Activated CD4-positive, alpha-beta memory T cell treated with anti-CD3 and anti-CD28 coated beads, Interleukin-2, amount 10 ng/mL, durations not matched to agents 7 days and 5 days (primary cell): ENCODE measurements around the gene ILDR2. TPM values are rescaled to one million over a fixed set of nuclear protein-coding genes. Genes with fewer than 3 reads are reported as not detected.

Experiments used
- CTCF ChIA-PET: fragments of 350-600 bp; sonication (Branson Sonifier 250); formaldehyde crosslinking; loops from one replicate; lab custom pipeline; 2021; ENCODE audit warnings: antibody characterized with exemption, inconsistent platforms; lab: Charles Lee
- POLR2A ChIA-PET: fragments of 350-600 bp; sonication (Branson Sonifier 250); formaldehyde crosslinking; loops from one replicate; lab custom pipeline; 2021; ENCODE audit warnings: antibody characterized with exemption; lab: Charles Lee
- DNase-seq: peaks from one replicate; pipeline ENCODE4 v3.0.0-alpha.2; 2020
- H3K27ac Mint-ChIP-seq: one replicate; pipeline ENCODE4 v1.8.0; 2021; ENCODE audit warnings: mild to moderate bottlenecking, mixed read lengths
- H3K27me3 Mint-ChIP-seq: one replicate; pipeline ENCODE4 v1.8.0; 2021; ENCODE audit warnings: mixed read lengths
- H3K36me3 Mint-ChIP-seq: one replicate; pipeline ENCODE4 v1.8.0; 2021; ENCODE audit warnings: low read depth, mixed read lengths
- H3K4me1 Mint-ChIP-seq: one replicate; pipeline ENCODE4 v1.8.0; 2021; ENCODE audit warnings: mixed read lengths
- H3K4me3 Mint-ChIP-seq: one replicate; pipeline ENCODE4 v1.8.0; 2021; ENCODE audit warnings: mild to moderate bottlenecking, mixed read lengths
- H3K9me3 Mint-ChIP-seq: one replicate; pipeline ENCODE4 v1.8.0; 2021; ENCODE audit warnings: mixed read lengths
- total RNA-seq, 2 experiments: library from RNA; stranded (reverse); gene quantifications; one replicate each; pipeline ENCODE4 v1.2.3, GENCODE V29; 2021

The ILDR2 gene
- total RNA-seq: 1 to 10 TPM; 9.3 to 9.8 TPM

GRCh38 chr1:166975361-166976129, at the start of gene ILDR2:
Gene ILDR2 (minus strand): TSS chr1:166975540. CDS start chr1:166975268, 272 bp downstream.
- Mint-ChIP-seq H3K4me1 (peaks cover 48% of the 10 kb centered on the region), H3K36me3 (no peaks in the 10 kb centered on the region), H3K27me3 (peaks cover 35% of the 10 kb centered on the region), H3K4me3 (peak within 1 kb of the TSS; percentile 91), H3K27ac (peak within 1 kb of the TSS; percentile 74), H3K9me3 (no peaks in the 10 kb centered on the region)
- POLR2A ChIA-PET: interaction anchor here (0.5 to 2.5 kb wide), 2 partner anchors 65 to 244 kb away, joined by 3 to 7 read pairs; partner anchors contain the start of gene POU2F1
- peak; percentile 63 for DNase-seq
- CTCF ChIA-PET: interaction anchor here (4.0 kb wide), 1 partner anchor 66 kb away, joined by 11 read pairs; no protein-coding TSS in a partner anchor

DNA sequence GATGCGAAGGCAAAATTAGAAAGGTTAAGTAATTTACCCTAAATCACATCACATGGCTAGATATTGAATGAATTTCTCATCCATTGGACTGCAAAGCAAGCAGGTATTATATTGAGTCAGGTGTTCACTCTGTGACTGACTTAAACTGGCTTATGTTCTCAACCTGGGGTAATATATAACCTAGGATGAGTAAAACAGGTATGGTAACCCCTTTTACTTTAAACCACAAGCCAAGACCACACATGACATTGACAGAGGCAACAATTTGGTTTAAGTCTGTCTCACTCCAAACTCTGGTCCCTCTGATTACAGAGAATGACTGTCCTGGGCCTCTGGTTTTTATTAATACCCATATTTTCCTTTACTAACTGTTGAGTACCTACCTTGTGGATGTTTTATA, 47.0 kb upstream of the ILDR2 start:
- CTCF ChIA-PET: interaction anchor here (0.9 to 1.2 kb wide), 2 partner anchors 35 to 37 kb away, joined by 3 read pairs; no protein-coding TSS in a partner anchor
- H3K9me3 Mint-ChIP-seq: no peaks in the 10 kb centered on the region
- POLR2A ChIA-PET: no interaction called here
- DNase-seq: no peak
- no peaks in the 10 kb centered on the region for H3K36me3 Mint-ChIP-seq
- H3K27ac Mint-ChIP-seq: no peak overlapping the region
- H3K4me1 Mint-ChIP-seq: no peaks in the 10 kb centered on the region
- no peak overlapping the region for H3K4me3 Mint-ChIP-seq
- peaks cover 32% of the 10 kb centered on the region for H3K27me3 Mint-ChIP-seq

DNA sequence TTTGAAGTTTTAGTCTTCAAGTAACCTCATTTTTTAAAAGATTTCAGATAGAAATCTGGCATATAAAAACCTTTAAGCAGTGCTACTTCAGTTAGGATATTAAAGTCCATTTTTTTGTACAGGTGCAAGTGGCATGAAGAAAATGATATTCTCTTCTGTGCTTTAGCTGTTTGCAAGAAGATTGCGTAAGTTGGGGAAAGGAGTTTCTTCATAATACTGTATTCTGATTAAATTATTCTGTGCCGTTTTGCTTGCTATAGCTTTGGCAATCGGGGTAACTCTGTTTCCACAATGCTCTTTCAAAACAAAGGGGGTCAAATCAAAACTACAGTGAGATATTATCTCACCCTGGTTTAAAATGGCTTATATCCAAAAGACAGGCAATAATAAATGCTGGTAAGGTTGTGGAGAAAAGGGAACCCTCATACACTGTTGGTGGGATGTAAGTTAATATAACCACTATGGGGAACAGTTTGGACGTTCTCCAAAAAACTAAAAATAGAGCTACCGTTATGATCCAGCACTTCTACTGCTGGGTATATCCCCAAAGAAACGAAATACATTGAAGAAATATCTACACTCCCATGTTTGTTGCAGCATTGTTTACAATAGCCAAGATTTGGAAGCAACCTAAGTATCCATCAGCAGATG, 40.9 kb upstream of the ILDR2 start:
- peaks cover 24% of the 10 kb centered on the region for H3K27me3 Mint-ChIP-seq
- H3K36me3 Mint-ChIP-seq: no peaks in the 10 kb centered on the region
- H3K4me3 Mint-ChIP-seq: no peak overlapping the region
- no peaks in the 10 kb centered on the region for H3K9me3 Mint-ChIP-seq
- H3K4me1 Mint-ChIP-seq: no peaks in the 10 kb centered on the region
- no peak overlapping the region for H3K27ac Mint-ChIP-seq
- ChIA-PET CTCF (interaction anchor here (0.6 kb wide), 1 partner anchor 28 kb away, joined by 3 read pairs; no protein-coding TSS in a partner anchor), POLR2A (no interaction called here)
- DNase-seq: no peak

DNA sequence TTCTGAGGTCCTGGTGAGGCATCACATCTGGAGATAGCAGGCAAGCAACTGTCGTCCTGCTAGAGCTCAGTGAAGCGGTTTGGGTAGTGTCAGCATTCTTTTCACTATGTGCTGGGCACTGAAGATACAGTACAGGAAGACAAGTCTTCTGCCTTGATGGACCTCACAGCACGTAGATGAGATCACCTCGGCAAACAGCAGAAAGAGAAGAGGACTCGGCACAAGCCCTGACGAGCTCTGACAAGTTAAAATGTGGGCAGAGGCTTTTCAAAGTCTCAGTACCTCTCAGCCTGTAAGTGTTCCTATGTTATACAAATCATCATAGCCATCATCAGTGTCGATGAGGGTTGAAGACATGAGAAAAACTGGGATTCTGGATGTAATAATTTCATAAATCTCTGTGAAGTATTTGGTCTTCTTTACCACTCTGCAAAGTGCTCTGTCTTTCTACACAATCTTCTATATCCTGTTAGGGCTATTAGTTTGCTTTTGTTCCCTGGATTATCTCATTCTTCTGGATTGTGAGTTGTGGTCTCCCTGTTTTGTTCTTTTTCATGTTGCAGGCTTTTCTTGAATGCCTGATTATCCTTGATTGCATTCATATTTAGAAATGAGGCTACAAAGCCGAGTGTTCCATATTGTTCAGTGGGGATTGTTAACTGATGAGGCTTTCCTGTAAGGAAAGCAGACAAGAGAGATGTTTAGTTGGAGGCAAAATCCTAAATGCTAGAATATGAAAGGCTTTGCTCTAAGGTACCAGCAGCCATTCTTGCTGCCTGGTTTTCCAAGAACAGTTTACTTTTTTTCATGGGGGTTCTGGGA, 38.0 kb upstream of the ILDR2 start:
- Mint-ChIP-seq H3K27me3 (peaks cover 31% of the 10 kb centered on the region), H3K4me1 (peaks cover 1% of the 10 kb centered on the region), H3K9me3 (no peaks in the 10 kb centered on the region), H3K4me3 (no peak overlapping the region), H3K36me3 (no peaks in the 10 kb centered on the region), H3K27ac (no peak overlapping the region)
- POLR2A ChIA-PET: no interaction called here
- CTCF ChIA-PET: no interaction called here
- DNase-seq: no peak

DNA sequence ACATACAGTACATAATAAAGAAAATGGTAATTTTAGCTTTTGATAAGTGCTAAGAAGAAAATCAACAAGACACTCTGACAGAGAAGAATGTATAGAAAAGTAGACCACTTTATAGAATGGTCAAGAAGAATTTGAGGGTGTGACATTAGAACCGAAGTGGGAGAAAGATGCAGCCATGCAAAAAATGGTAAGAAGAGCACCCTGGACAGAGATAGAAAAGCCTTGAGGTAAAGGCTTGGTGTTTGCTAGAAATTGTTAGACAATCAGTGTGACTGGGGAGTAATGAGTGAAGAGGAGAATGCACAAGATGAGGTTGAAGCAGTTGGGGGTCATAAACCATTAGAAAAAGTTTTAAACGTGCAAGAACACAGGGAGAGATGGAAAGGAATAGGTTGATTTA, 37.2 kb upstream of the ILDR2 start:
- ChIA-PET CTCF (no interaction called here), POLR2A (no interaction called here)
- Mint-ChIP-seq H3K27me3 (peaks cover 34% of the 10 kb centered on the region), H3K4me1 (peaks cover 1% of the 10 kb centered on the region), H3K4me3 (no peak overlapping the region), H3K9me3 (no peaks in the 10 kb centered on the region), H3K27ac (no peak overlapping the region), H3K36me3 (no peaks in the 10 kb centered on the region)
- no peak for DNase-seq

DNA sequence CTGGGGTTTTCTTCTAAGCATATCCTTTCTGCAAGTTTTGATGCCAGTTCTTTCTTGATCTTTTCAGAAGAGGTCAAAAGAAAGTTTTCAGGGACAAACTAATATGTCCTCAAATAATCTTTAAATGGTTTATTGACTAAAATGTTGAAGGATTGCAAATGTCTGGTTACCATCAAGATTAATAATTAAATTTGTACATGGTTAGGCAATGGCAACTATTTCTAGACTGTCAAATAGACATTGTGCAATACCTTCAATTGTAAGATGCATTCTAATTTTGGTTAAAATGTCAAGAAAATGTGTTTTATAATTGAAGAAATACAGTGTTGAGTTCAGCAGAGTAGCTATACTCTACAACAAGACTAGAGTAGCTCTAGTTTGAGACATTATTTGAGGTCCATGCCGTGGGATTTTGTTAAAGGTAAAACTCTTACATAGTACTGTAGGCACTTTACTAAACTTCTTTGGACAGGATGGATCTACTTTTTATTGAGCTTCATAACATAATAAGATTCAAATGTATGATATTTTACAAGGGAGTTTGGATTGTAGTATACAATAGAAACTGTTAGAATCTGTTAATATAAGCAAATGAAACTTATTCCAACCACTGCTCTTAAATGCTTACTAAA, 36.3 kb upstream of the ILDR2 start:
- Mint-ChIP-seq H3K27me3 (peaks cover 37% of the 10 kb centered on the region), H3K4me1 (peaks cover 1% of the 10 kb centered on the region), H3K27ac (no peak overlapping the region), H3K4me3 (no peak overlapping the region), H3K36me3 (no peaks in the 10 kb centered on the region), H3K9me3 (no peaks in the 10 kb centered on the region)
- CTCF ChIA-PET: no interaction called here
- DNase-seq: no peak
- POLR2A ChIA-PET: no interaction called here

DNA sequence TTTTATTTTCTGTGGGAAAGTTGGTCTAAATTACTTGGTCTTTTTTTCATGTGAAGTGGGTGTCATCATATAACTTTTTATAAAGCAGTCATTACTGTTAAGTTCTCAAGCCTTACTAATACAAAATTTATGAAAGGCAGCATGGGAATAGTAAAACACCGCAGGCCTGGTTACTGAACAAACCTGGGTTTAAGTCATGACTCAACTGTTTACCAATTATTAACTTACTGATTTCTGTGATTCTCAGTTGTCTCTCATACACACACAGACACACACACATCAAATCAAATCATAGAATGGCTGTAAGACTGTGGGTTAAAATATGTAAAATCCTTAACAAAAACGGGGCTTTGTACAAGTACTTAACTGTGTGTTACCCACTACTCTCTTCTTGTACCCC, 28.4 kb upstream of the ILDR2 start:
- POLR2A ChIA-PET: no interaction called here
- no peak for DNase-seq
- Mint-ChIP-seq H3K27me3 (peaks cover 15% of the 10 kb centered on the region), H3K36me3 (no peaks in the 10 kb centered on the region), H3K4me3 (no peak overlapping the region), H3K9me3 (peaks cover 9% of the 10 kb centered on the region), H3K27ac (no peak overlapping the region), H3K4me1 (peaks cover 7% of the 10 kb centered on the region)
- CTCF ChIA-PET: no interaction called here

GRCh38 chr1:167002354-167002753, 27.0 kb upstream of the ILDR2 start:
- CTCF ChIA-PET: no interaction called here

DNA sequence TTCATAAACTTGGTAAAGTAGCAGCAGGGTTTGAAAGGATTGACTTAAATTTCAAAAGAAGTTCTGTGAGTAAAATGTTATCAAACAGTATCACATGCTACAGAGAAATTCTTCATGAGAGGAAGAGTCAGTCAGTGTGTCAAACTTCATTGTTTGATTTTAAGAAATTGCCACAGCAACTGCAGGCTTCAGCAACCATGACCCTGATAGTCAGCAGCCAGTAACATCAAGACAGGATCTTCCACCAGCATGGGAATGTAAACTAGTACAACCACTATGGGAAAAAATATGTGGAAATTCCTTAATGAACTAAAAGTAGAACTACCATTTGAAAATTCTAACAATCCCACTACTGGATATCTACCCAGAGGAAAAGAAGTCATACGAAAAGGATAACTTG, 25.2 kb upstream of the ILDR2 start:
- H3K9me3 Mint-ChIP-seq: peaks cover 9% of the 10 kb centered on the region
- H3K4me3 Mint-ChIP-seq: no peak overlapping the region
- no peak overlapping the region for H3K27ac Mint-ChIP-seq
- peaks cover 18% of the 10 kb centered on the region for H3K27me3 Mint-ChIP-seq
- no peak for DNase-seq
- ChIA-PET POLR2A (no interaction called here), CTCF (no interaction called here)
- no peaks in the 10 kb centered on the region for H3K36me3 Mint-ChIP-seq
- H3K4me1 Mint-ChIP-seq: peaks cover 7% of the 10 kb centered on the region

More at GRCh38 chr1:167002354-167002753, 27.0 kb upstream of the ILDR2 start:
- H3K27ac Mint-ChIP-seq: no peak overlapping the region
- no peak overlapping the region for H3K4me3 Mint-ChIP-seq
- peaks cover 9% of the 10 kb centered on the region for H3K9me3 Mint-ChIP-seq
- POLR2A ChIA-PET: no interaction called here
- no peaks in the 10 kb centered on the region for H3K36me3 Mint-ChIP-seq
- H3K4me1 Mint-ChIP-seq: peaks cover 7% of the 10 kb centered on the region
- peaks cover 12% of the 10 kb centered on the region for H3K27me3 Mint-ChIP-seq
- no peak for DNase-seq

DNA sequence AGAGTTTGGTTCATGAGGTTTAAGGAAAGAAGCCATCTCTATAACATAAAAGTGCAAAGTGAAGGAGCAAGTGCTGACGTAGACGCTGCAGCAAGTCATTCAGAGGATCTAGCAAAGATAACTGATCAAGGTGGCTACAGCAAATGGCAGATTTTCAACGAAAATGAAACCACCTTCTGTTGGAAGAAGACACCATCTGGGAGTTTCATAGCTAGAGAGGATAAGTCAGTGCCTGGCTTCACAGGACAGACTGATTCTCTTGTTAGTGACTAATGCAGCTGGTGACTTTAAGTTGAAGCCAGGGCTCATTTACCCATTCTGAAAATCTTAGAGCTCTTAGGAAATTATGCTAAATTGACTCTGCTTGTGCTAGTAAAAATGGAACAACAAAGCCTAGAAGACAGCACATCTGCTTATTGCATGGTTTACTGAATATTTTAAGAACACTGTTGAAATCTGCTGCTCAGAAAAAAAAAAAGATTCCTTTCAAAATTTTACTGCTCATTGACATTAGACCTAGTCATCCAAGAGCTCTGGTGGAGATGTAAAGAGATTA, 24.2 kb upstream of the ILDR2 start:
- no peaks in the 10 kb centered on the region for H3K36me3 Mint-ChIP-seq
- no peak for DNase-seq
- H3K27ac Mint-ChIP-seq: no peak overlapping the region
- ChIA-PET POLR2A (interaction anchor here (0.7 to 0.8 kb wide), 2 partner anchors 43 to 462 kb away, joined by 3 to 4 read pairs; no protein-coding TSS in a partner anchor), CTCF (interaction anchor here (1.1 to 1.7 kb wide), 4 partner anchors 45 to 90 kb away, joined by 3 to 9 read pairs (median 5); no protein-coding TSS in a partner anchor)
- no peak overlapping the region for H3K4me3 Mint-ChIP-seq
- H3K27me3 Mint-ChIP-seq: peaks cover 17% of the 10 kb centered on the region
- peaks cover 7% of the 10 kb centered on the region for H3K4me1 Mint-ChIP-seq
- peaks cover 9% of the 10 kb centered on the region for H3K9me3 Mint-ChIP-seq

- ChIA-PET CTCF (interaction anchor here (1.1 to 1.7 kb wide), 4 partner anchors 45 to 89 kb away, joined by 3 to 9 read pairs (median 5); no protein-coding TSS in a partner anchor), POLR2A (interaction anchor here (0.8 kb wide), 1 partner anchor 44 kb away, joined by 3 read pairs; no protein-coding TSS in a partner anchor)
- peaks cover 9% of the 10 kb centered on the region for H3K9me3 Mint-ChIP-seq
- no peak for DNase-seq
- no peak overlapping the region for H3K4me3 Mint-ChIP-seq
- H3K36me3 Mint-ChIP-seq: no peaks in the 10 kb centered on the region
- no peak overlapping the region for H3K27ac Mint-ChIP-seq
- H3K27me3 Mint-ChIP-seq: peaks cover 16% of the 10 kb centered on the region
- H3K4me1 Mint-ChIP-seq: peaks cover 7% of the 10 kb centered on the region
These were observed 23.7 kb upstream of the ILDR2 start for GRCh38 chr1:166999075-166999474.

GRCh38 chr1:166988974-166989515, 13.7 kb upstream of the ILDR2 start, which contains the start of gene MAEL:
Gene MAEL (plus strand): TSS chr1:166989280. CDS start chr1:166989353, 73 bp downstream.
- no peak for DNase-seq
- no peak within 1 kb of the TSS for H3K27ac Mint-ChIP-seq
- H3K4me1 Mint-ChIP-seq: no peaks in the 10 kb centered on the region
- H3K4me3 Mint-ChIP-seq: no peak within 1 kb of the TSS
- H3K27me3 Mint-ChIP-seq: peaks cover 34% of the 10 kb centered on the region
- no peaks in the 10 kb centered on the region for H3K36me3 Mint-ChIP-seq
- POLR2A ChIA-PET: no interaction called here
- CTCF ChIA-PET: no interaction called here
- H3K9me3 Mint-ChIP-seq: no peaks in the 10 kb centered on the region
